Endodermal cell (in vitro differentiated cells): ENCODE measurements around the gene PCDHB9. TPM values are rescaled to one million over a fixed set of nuclear protein-coding genes. Genes with fewer than 3 reads are reported as not detected.
"Not testable (repeated sequence)": the region's sequence is repeated elsewhere in the genome, so short reads cannot be mapped to it uniquely, and the experiment has no call there.

Source experiments
- DNase-seq: peaks from one replicate; pipeline ENCODE4 v3.0.0-alpha.2; 2017
- H3K27ac ChIP-seq: 2 replicates; pipeline ENCODE4 v1.5.1; 2013; ENCODE audit warnings: mild to moderate bottlenecking, low read depth, low read length, moderate library complexity
- H3K27me3 ChIP-seq: 2 replicates; pipeline ENCODE4 v1.6.1; 2013; ENCODE audit warnings: mild to moderate bottlenecking, low read length, moderate library complexity; ENCODE audit not compliant: insufficient read depth, control insufficient read depth, poor library complexity, severe bottlenecking
- H3K36me3 ChIP-seq: 2 replicates; pipeline ENCODE4 v1.7.0; 2013; ENCODE audit warnings: mild to moderate bottlenecking, low read length, moderate library complexity; ENCODE audit not compliant: control insufficient read depth, insufficient read depth
- H3K4me1 ChIP-seq: one replicate; pipeline ENCODE4 v1.7.0; 2013; ENCODE audit warnings: low read length; ENCODE audit not compliant: control insufficient read depth, insufficient read depth
- H3K4me3 ChIP-seq: 2 replicates; pipeline ENCODE4 v1.5.1; 2013; ENCODE audit warnings: mild to moderate bottlenecking, low read length, moderate library complexity
- H3K9ac ChIP-seq: 2 replicates; pipeline ENCODE4 v1.6.1; 2013; ENCODE audit warnings: mild to moderate bottlenecking, low read length, moderate library complexity; ENCODE audit not compliant: poor library complexity, severe bottlenecking; ENCODE audit errors: extremely low read depth
- H3K9me3 ChIP-seq: 2 replicates; pipeline ENCODE4 v1.6.1; 2013; ENCODE audit warnings: mild to moderate bottlenecking, low read length, moderate library complexity; ENCODE audit not compliant: control insufficient read depth
- H3K27ac Mint-ChIP-seq: 2 replicates; pipeline ENCODE4 v1.8.0; 2020; ENCODE audit warnings: mixed read lengths
- H3K27me3 Mint-ChIP-seq: 2 replicates; pipeline ENCODE4 v1.8.0; 2021; ENCODE audit warnings: mild to moderate bottlenecking, mixed read lengths; ENCODE audit not compliant: insufficient read depth
- H3K36me3 Mint-ChIP-seq: 2 replicates; pipeline ENCODE4 v1.8.0; 2020; ENCODE audit warnings: low read depth, mixed read lengths
- H3K4me1 Mint-ChIP-seq: 2 replicates; pipeline ENCODE4 v1.8.0; 2020; ENCODE audit warnings: mixed read lengths
- H3K4me3 Mint-ChIP-seq: 2 replicates; pipeline ENCODE4 v1.8.0; 2020; ENCODE audit warnings: mild to moderate bottlenecking, moderate library complexity, mixed read lengths
- H3K9me3 Mint-ChIP-seq: 2 replicates; pipeline ENCODE4 v1.8.0; 2020; ENCODE audit warnings: mild to moderate bottlenecking, mixed read lengths
- CTCF ChIP-seq: fragments of 200-600 bp; sonication (generic); conservative IDR thresholded peaks from 2 replicates; pipeline ENCODE4 v1.5.0; 2021; ENCODE audit warnings: antibody characterized with exemption, mild to moderate bottlenecking
- WGBS, 2 experiments: methylation state at CpG; one replicate each; pipeline versions ENCODE4 v1.1.5 to v1.1.7; 2013; ENCODE audit warnings: missing lambda C conversion rate in 2 of 2, mixed read lengths in 1 of 2; ENCODE audit not compliant: insufficient coverage in 1 of 2, insufficient read length in 1 of 2; 5-methylcytosine and 5-hydroxymethylcytosine counted together
- total RNA-seq, 2 donors: library from RNA; stranded (reverse); fragmentation: NEBNext Ultra II Directional in 1 of 2; extraction: Animal tissue kit (Norgen Biotek cat#: 25700) in 1 of 2; gene quantifications; 2 replicates in 1 of 2; 3 replicates in 1 of 2; pipeline ENCODE4 v1.2.1, GENCODE V29; 2021

The PCDHB9 gene
- total RNA-seq, 2 donors from 2014 or later = 3.2 to 5.1 TPM

- no peaks in the 10 kb centered on the region for H3K27me3 Mint-ChIP-seq
These were observed 36.3 kb downstream of the PCDHB9 start, which contains the start of gene PCDHB14 for GRCh38 chr5:141223112-141223783. Gene PCDHB14, plus strand, starts transcription at chr5:141223343. Its CDS starts 163 bp downstream, at chr5:141223506.

GRCh38 chr5:141224844-141225243, 37.9 kb downstream of the PCDHB9 start:
- H3K9me3 ChIP-seq, H3K27me3 Mint-ChIP-seq, H3K4me3 Mint-ChIP-seq, DNase-seq, H3K4me1 ChIP-seq, H3K27ac Mint-ChIP-seq, H3K4me1 Mint-ChIP-seq, H3K9ac ChIP-seq, H3K27me3 ChIP-seq, H3K27ac ChIP-seq, H3K36me3 ChIP-seq, H3K4me3 ChIP-seq, H3K36me3 Mint-ChIP-seq: not testable (repeated sequence)
- 95 to 100% methylated on average over 2 to 26 of the region's 40 CpGs for WGBS, 2 experiments
- H3K9me3 Mint-ChIP-seq = peaks cover 15% of the 10 kb centered on the region

More at GRCh38 chr5:141223112-141223783, 36.3 kb downstream of the PCDHB9 start, which contains the start of gene PCDHB14:
- H3K9ac ChIP-seq = no peak within 1 kb of the TSS
- WGBS, 2 experiments = 48 to 51% methylated on average over 14 to 15 of the region's 15 CpGs
- peak; percentile 80 for TF ChIP-seq CTCF
- H3K27me3 ChIP-seq = no peaks in the 10 kb centered on the region
- Mint-ChIP-seq H3K9me3 (peaks cover 17% of the 10 kb centered on the region), H3K4me3 (peak within 1 kb of the TSS; percentile 32), H3K27ac (no peak within 1 kb of the TSS), H3K4me1 (peaks cover 4% of the 10 kb centered on the region), H3K36me3 (peaks cover 5% of the 10 kb centered on the region)
- H3K4me3 ChIP-seq = peak within 1 kb of the TSS; percentile 27
- no peaks in the 10 kb centered on the region for H3K36me3 ChIP-seq
- H3K27ac ChIP-seq = no peak within 1 kb of the TSS
- DNase-seq = peak; percentile 72
- H3K9me3 ChIP-seq = peaks cover 11% of the 10 kb centered on the region
- H3K4me1 ChIP-seq = no peaks in the 10 kb centered on the region

DNA sequence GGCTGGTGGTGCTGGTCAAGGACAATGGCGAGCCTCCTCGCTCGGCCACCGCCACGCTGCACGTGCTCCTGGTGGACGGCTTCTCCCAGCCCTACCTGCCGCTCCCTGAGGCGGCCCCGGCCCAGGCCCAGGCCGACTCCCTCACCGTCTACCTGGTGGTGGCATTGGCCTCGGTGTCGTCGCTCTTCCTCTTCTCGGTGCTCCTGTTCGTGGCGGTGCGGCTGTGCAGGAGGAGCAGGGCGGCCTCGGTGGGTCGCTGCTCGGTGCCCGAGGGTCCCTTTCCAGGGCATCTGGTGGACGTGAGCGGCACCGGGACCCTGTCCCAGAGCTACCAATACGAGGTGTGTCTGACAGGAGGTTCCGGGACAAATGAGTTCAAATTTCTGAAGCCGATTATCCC, 38.5 kb downstream of the PCDHB9 start:
- not testable (repeated sequence) for H3K4me3 ChIP-seq, DNase-seq, H3K27ac ChIP-seq, H3K9ac ChIP-seq, H3K36me3 ChIP-seq, H3K4me1 Mint-ChIP-seq, H3K9me3 ChIP-seq, H3K4me1 ChIP-seq, H3K36me3 Mint-ChIP-seq, H3K4me3 Mint-ChIP-seq, H3K27me3 Mint-ChIP-seq, H3K27ac Mint-ChIP-seq, H3K27me3 ChIP-seq
- WGBS, 2 experiments = 90 to 94% methylated on average over 7 to 27 of the region's 30 CpGs
- peaks cover 15% of the 10 kb centered on the region for H3K9me3 Mint-ChIP-seq

- H3K4me1 ChIP-seq = no peaks in the 10 kb centered on the region
- H3K36me3 Mint-ChIP-seq = peaks cover 12% of the 10 kb centered on the region
- H3K4me1 Mint-ChIP-seq = no peaks in the 10 kb centered on the region
- peaks cover 25% of the 10 kb centered on the region for H3K9me3 Mint-ChIP-seq
- H3K27ac Mint-ChIP-seq = peak overlapping the region; percentile 67
- peaks cover 12% of the 10 kb centered on the region for H3K27me3 Mint-ChIP-seq
- H3K9ac ChIP-seq = no peak overlapping the region
- H3K27me3 ChIP-seq = no peaks in the 10 kb centered on the region
- H3K27ac ChIP-seq = no peak overlapping the region
- peak; percentile 77 for TF ChIP-seq CTCF
- H3K9me3 ChIP-seq = peaks cover 41% of the 10 kb centered on the region
- no peak for DNase-seq
- no peaks in the 10 kb centered on the region for H3K36me3 ChIP-seq
- H3K4me3 Mint-ChIP-seq = peak overlapping the region; percentile 60
- H3K4me3 ChIP-seq = no peak overlapping the region
- WGBS, 2 experiments = 87 to 88% methylated on average over 13 to 14 of the region's 15 CpGs
These were observed 47.2 kb downstream of the PCDHB9 start for GRCh38 chr5:141234109-141234667.

- DNase-seq, H3K27ac ChIP-seq, H3K27ac Mint-ChIP-seq, H3K9ac ChIP-seq, H3K4me1 ChIP-seq, H3K4me3 Mint-ChIP-seq, H3K4me3 ChIP-seq, H3K4me1 Mint-ChIP-seq, H3K27me3 ChIP-seq, H3K36me3 ChIP-seq: not testable (repeated sequence)
- H3K9me3 ChIP-seq = peaks cover 40% of the 10 kb centered on the region
- Mint-ChIP-seq H3K27me3 (peaks cover 16% of the 10 kb centered on the region), H3K36me3 (peaks cover 16% of the 10 kb centered on the region), H3K9me3 (peaks cover 36% of the 10 kb centered on the region)
- 96 to 98% methylated on average over 16 to 40 of the region's 40 CpGs for WGBS, 2 experiments
These were observed 49.0 kb downstream of the PCDHB9 start for GRCh38 chr5:141235922-141236321.
